Adipocyte (in vitro differentiated cells): Measurements from ENCODE around the gene UBXN10.

Experiments
- DNase-seq: peaks from one replicate; pipeline ENCODE4 v3.0.0-alpha.2; 2015; ENCODE audit warnings: low read depth
- H3K27me3 ChIP-seq: replicated peaks from 2 replicates; pipeline ENCODE4 v1.7.0; 2013; ENCODE audit warnings: mild to moderate bottlenecking, low read length, moderate library complexity; ENCODE audit not compliant: control insufficient read depth, insufficient read depth
- H3K36me3 ChIP-seq: 2 replicates; pipeline ENCODE4 v1.7.0; 2013; ENCODE audit warnings: low read length, mild to moderate bottlenecking, moderate library complexity; ENCODE audit not compliant: control insufficient read depth, insufficient read depth, severe bottlenecking
- H3K4me1 ChIP-seq: 2 replicates; pipeline ENCODE4 v1.7.0; 2013; ENCODE audit warnings: mild to moderate bottlenecking, low read length, moderate library complexity; ENCODE audit not compliant: control insufficient read depth, insufficient read depth
- H3K4me3 ChIP-seq: 2 replicates; pipeline ENCODE4 v1.7.0; 2013; ENCODE audit warnings: mild to moderate bottlenecking, low read length, moderate library complexity
- H3K9ac ChIP-seq: 2 replicates; pipeline ENCODE4 v1.7.0; 2013; ENCODE audit warnings: mild to moderate bottlenecking, low read length, moderate library complexity
- H3K9me3 ChIP-seq: 2 replicates; pipeline ENCODE4 v1.7.0; 2013; ENCODE audit warnings: mild to moderate bottlenecking, low read length, moderate library complexity; ENCODE audit not compliant: control insufficient read depth

The UBXN10 gene, protein sequence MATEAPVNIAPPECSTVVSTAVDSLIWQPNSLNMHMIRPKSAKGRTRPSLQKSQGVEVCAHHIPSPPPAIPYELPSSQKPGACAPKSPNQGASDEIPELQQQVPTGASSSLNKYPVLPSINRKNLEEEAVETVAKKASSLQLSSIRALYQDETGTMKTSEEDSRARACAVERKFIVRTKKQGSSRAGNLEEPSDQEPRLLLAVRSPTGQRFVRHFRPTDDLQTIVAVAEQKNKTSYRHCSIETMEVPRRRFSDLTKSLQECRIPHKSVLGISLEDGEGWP

DNA sequence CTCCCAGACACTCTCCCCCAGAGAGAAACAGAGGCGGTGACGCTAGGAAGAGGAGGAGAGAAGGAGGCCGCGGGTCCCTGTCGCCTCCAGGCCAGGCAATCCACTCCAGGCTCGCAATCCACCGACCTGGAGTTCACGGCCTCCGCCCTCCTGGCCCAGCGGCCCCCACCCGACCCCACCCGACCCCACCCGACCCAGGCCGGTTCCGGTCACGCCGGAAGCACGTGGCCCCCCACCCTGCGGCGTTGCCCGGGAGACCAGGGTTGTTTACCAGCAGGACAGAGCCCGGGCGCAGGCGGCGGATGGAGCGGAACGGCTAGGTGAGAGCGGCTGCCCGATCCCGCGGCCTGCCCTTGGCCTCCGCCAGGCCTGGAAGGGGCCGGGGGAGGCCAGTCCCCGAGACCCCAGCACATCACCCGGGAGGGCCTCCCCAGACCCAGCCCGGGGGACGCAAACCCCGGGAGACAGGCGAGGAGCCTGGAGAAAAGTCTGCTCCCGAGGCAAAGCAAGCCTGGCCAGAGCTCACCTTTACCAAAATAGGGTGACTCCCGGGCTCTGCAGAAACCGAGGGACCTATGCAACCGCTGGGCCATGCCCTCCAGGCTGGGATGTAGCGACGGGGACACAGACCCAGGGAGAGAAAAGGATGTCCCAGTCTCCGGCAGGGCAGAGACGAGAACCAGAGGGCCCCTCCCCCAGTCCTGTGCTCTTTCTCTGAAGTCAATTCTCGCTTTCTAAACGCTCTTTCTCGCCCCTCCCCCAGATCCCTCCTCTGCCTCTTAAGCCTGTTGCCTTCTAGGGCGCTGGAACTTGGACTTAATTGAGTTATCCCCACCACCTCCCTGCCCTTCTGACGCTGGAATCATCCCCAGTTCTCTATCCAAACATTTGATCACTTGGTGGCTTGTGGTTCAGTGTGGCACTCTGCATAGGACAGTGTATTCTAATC lies at the start of gene UBXN10, which contains the start of gene PLA2G2C:
UBXN10 (plus strand) TSS at position 263 of the 949 bp plus-strand sequence. CDS start 4,466 bp downstream, outside the sequence.
PLA2G2C (minus strand) TSS at position 685 of the 949 bp plus-strand sequence. CDS start 9,155 bp downstream, outside the sequence.
- H3K9ac ChIP-seq, result no peak within 1 kb of the TSS

DNA sequence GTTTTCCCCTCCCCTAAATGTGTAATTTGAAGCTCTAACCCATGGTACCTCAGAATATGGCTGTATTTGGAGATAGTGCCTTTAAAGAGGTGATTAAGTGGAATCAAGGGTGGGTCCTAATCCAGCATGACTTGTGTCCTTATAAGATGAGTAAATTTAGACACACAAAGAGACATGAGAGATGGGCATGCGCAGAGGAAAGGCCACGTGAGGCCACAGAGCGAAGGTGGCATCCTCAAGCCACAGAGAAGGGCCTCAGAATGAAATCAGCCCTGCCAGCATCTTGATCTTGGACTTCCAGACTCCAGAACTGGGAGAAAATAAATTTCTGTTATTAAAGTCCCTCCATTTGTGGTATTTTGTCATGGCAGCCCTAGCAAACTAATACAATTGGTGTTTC lies 49.6 kb upstream of the UBXN10 start:
- no peak for DNase-seq
- Histone ChIP-seq H3K4me3 (no peak overlapping the region), H3K36me3 (no peaks in the 10 kb centered on the region)

More for the DNA sequence above, at the start of gene UBXN10, which contains the start of gene PLA2G2C:
- Histone ChIP-seq H3K4me1 (peaks cover 6% of the 10 kb centered on the region), H3K4me3 (no peak within 1 kb of the TSS), H3K9me3 (no peaks in the 10 kb centered on the region), H3K27me3 (peaks cover 78% of the 10 kb centered on the region), H3K36me3 (no peaks in the 10 kb centered on the region)
- peak; percentile 4 for DNase-seq

DNA sequence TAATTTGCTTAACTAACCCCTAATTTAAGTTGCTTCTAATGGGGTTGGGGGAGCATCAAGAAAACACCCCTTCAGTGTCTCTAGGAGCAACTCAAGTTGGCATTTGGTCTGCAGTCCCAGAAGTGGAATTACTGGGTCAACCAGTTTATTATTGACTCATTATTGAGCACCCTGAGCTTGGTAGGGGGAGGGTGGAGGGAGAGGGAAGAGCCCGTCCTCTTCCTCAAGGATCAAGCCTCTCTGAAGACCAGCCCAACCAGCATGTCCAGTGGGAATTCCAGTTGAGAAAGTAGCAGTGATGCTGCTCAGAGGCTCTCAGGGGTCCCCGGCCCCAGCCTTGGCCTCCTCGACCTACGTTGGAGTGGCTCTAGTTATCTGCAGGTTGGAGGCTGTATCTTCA lies 48.8 kb upstream of the UBXN10 start:
- no peaks in the 10 kb centered on the region for H3K4me1 ChIP-seq
- no peak for DNase-seq
- H3K36me3 ChIP-seq, result no peaks in the 10 kb centered on the region
- H3K9ac ChIP-seq, result no peak overlapping the region
- no peaks in the 10 kb centered on the region for H3K27me3 ChIP-seq
- H3K4me3 ChIP-seq, result no peak overlapping the region
- H3K9me3 ChIP-seq, result no peaks in the 10 kb centered on the region

More for the DNA sequence above, 49.6 kb upstream of the UBXN10 start:
- Histone ChIP-seq H3K9me3 (no peaks in the 10 kb centered on the region), H3K9ac (no peak overlapping the region), H3K27me3 (no peaks in the 10 kb centered on the region), H3K4me1 (no peaks in the 10 kb centered on the region)

DNA sequence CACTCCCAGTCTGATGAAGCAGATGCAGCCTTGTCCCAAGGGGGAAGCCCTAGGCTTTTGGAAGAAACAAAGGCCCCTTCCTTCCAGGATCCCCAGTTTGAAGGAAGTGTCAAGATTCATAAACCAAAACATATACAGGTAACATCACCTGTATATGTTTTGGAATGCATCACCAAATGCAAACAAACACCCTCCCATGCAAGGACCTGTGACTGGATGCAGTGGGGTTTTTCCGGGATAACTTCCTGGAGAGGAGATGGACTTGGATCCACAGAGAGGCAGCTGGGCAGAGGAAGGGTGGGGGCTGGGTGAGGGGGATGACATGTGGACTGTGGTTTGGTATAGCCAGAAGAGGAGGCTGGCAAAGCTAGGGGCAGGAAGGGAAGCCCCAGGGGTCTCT lies 48.3 kb upstream of the UBXN10 start:
- DNase-seq, result no peak
- no peak overlapping the region for H3K9ac ChIP-seq

DNA sequence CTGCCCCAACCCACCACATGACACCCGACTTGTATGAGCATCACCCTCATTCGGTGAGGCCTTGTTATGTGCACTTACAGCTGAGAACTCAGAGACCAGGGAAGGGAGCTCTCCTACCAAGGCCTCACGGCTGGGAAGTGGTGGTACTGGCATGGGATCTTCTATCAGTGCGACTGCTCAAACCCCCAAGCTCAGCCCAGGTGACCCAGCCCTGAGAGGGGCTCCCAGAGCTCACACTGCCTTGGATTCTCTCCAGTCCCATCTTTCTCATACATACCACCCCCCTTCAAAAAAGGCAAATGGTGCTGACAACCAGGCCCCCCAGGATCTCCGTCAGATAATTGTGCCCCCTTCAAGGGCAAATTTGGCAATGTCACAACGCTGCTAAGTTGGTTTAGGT lies 47.5 kb upstream of the UBXN10 start:
- no peaks in the 10 kb centered on the region for H3K4me1 ChIP-seq
- H3K27me3 ChIP-seq, result no peaks in the 10 kb centered on the region
- no peak for DNase-seq
- H3K4me3 ChIP-seq, result no peak overlapping the region
- H3K9me3 ChIP-seq, result no peaks in the 10 kb centered on the region
- H3K36me3 ChIP-seq, result no peaks in the 10 kb centered on the region
- H3K9ac ChIP-seq, result no peak overlapping the region

More for the DNA sequence above, 48.3 kb upstream of the UBXN10 start:
- Histone ChIP-seq H3K36me3 (no peaks in the 10 kb centered on the region), H3K4me1 (no peaks in the 10 kb centered on the region), H3K9me3 (no peaks in the 10 kb centered on the region), H3K4me3 (no peak overlapping the region), H3K27me3 (no peaks in the 10 kb centered on the region)

DNA sequence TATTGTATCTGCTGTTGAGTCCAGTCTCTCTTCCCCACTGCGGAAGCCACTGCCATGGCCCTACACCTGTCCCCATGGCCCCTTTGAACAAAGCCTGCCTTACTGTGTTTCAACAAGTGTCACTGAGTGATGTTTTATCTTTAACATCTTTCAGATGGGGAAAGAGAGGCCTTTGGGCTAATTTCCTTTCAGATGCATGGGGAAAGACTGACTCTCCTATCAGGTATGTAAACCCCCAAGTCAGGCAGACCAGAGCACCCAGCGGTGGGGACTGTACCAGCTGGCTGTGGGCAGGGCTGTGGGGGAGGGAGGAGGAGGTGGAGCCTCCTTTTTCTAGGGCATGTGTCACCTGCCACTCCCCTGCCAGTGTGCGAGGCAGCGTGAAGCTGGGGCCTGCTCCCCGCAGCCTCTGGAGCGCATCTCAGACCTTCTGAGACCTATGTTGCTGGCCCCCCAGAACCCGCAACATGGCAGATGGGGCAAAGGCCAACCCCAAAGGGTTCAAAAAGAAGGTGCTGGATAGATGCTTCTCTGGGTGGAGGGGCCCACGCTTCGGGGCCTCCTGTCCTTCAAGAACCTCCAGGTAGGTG lies 46.8 kb upstream of the UBXN10 start, which contains the start of gene PLA2G2F:
PLA2G2F (plus strand) TSS at position 363 of the 590 bp plus-strand sequence; CDS start at position 468, 105 bp downstream.
- H3K9me3 ChIP-seq, result no peaks in the 10 kb centered on the region
- no peaks in the 10 kb centered on the region for H3K27me3 ChIP-seq
- no peaks in the 10 kb centered on the region for H3K4me1 ChIP-seq
- DNase-seq, result no peak
- H3K9ac ChIP-seq, result no peak within 1 kb of the TSS
- no peak within 1 kb of the TSS for H3K4me3 ChIP-seq
- no peaks in the 10 kb centered on the region for H3K36me3 ChIP-seq

DNA sequence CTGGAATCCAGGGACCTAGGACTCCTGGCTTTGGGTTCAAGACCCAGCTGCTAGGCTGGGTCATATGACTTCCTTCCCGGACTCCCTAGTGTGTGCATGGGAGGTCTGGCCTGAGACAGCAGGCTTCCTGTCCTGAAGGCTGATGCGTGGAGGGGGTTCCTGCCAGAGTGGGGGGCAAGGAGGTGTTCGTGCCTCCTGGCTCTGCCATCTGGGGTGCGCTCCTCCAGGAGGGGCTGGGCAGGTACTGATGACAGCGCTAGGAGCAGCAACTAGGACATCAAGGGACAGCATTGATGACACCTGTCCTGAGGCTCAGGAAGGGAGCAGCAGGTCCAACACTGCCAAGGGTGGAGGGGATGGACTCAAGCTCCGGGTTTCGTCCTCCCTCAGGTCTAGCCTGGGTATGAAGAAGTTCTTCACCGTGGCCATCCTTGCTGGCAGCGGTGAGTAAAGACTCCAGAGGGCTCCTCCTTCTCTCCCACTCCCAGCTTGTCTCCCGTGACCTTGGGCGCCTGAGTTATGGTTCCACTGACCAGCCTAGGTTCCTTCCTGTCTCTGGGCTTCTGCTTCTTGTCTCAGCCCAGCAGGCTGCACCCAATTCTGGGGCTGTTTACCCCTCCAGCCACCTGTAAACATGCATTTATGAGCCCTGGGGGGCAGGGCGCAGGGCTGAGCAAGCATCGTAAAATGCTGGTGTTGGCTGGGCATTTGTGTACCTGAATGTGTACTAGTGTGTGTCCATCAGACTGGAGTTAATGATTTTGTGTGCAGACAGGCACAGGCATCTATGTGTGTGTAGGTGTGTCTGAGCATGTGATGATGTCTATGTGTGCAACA lies 45.9 kb upstream of the UBXN10 start:
- Histone ChIP-seq H3K9ac (no peak overlapping the region), H3K4me3 (no peak overlapping the region), H3K36me3 (no peaks in the 10 kb centered on the region), H3K27me3 (no peaks in the 10 kb centered on the region), H3K4me1 (no peaks in the 10 kb centered on the region), H3K9me3 (no peaks in the 10 kb centered on the region)
- DNase-seq, result no peak

DNA sequence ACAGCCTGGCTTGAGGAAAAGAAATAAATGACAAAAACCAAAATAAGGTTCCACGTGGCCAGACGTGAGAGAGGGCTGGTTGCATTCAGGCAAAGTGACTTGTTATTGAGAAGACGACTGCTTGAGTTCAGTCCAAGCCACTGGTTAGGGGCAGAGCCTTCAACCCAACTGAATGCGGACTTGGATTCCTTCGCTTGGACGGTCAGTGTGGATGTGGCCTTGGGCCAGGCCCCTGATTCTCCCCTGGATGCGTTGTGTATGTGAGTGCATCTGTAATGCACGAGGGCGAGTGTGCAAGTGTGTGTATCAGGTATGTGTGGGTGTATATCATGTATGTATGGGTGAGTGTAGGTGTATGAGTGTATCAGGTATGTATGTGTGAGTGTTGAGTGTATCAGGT lies 44.9 kb upstream of the UBXN10 start:
- Histone ChIP-seq H3K4me1 (no peaks in the 10 kb centered on the region), H3K9ac (no peak overlapping the region), H3K4me3 (no peak overlapping the region), H3K36me3 (no peaks in the 10 kb centered on the region), H3K27me3 (no peaks in the 10 kb centered on the region), H3K9me3 (no peaks in the 10 kb centered on the region)
- DNase-seq, result no peak

DNA sequence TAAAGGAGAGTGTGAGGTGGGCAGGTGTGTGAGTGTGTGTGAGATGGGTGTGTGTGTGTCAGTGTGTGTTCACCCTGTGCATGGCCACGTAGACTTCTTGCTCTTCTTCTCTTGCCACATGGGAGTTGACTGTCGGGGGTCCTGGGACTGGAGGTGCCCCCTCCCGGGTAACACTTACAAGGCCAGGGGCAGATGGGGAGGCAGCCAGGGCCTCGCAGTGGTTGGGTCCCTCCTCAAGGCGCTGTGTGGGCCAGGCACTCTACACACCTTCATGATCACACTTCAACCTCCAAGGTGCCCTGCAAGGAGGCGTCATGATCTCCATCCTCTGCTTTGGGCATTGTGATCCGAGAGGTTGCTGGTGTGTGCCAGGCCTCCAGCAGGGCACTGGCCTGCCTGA lies 44.4 kb upstream of the UBXN10 start:
- Histone ChIP-seq H3K9me3 (no peaks in the 10 kb centered on the region), H3K4me3 (no peak overlapping the region), H3K4me1 (no peaks in the 10 kb centered on the region), H3K9ac (no peak overlapping the region), H3K27me3 (no peaks in the 10 kb centered on the region), H3K36me3 (no peaks in the 10 kb centered on the region)
- DNase-seq, result no peak

DNA sequence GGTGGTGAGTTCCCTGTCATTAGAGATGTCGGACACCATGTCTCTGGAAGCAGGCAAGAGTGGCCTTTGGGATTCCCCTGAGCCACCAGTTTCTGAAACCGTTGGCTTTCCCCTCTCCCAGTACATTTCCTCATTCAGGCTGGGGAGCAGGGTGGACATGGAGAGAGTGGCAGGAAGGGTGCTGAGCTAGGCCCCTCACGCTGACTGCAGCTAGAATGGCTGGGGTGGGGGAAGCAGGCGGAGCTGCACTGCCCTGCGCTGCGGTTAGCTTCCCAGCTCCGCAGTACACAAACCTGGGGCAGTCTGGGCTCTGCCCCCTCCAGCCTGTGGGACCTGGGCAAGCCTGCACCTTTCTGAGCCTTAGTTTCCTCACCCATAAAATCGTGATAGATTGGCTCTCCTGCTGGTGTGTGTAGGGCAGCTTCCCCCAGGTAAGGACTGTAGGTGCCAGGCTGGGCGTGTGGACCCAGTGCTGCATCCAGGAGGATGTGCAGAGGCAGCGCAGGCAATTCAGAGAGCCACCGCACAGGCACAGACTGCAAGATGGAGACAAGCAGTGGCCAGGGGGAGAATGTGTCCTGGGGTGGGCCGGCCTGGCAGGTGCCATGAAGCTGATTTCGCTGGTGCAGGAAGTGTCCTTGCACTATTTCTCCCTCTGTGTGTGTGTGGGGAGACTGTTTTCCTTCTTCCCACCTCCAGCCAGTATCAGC lies 43.7 kb upstream of the UBXN10 start:
- Histone ChIP-seq H3K36me3 (no peaks in the 10 kb centered on the region), H3K4me1 (no peaks in the 10 kb centered on the region)
- no peak for DNase-seq

More for the DNA sequence above, 43.7 kb upstream of the UBXN10 start:
- Histone ChIP-seq H3K9me3 (no peaks in the 10 kb centered on the region), H3K4me3 (no peak overlapping the region), H3K9ac (no peak overlapping the region), H3K27me3 (no peaks in the 10 kb centered on the region)
